ENCODE measurements around the gene FBXL17. TPM values are rescaled to one million over a fixed set of nuclear protein-coding genes. Genes with fewer than 3 reads are reported as not detected.

The FBXL17 gene
- total and polyA plus RNA-seq, 2 of the 4 experiments (the other 2 are of a cell fraction): 3.9 to 8.1 TPM

GRCh38 chr5:108181975-108182374 lies 199.9 kb downstream of the FBXL17 start:
- POLR2A ChIA-PET (ENCODE audit: unreplicated experiment): no interaction called here
- WGBS, 2 experiments (ENCODE audit: extremely low coverage in 2 of 2, insufficient read length in 1 of 2): no CpG with 5 or more reads among the region's 7 CpGs

More at GRCh38 chr5:108181975-108182374, 199.9 kb downstream of the FBXL17 start:
- Histone ChIP-seq H3K36me3 (ENCODE audit: control insufficient read depth, insufficient read depth, low read length) (no peaks in the 10 kb centered on the region), H3K4me2 (ENCODE audit: low read depth, low read length) (no peak overlapping the region), H4K8ac (ENCODE audit: low read depth in 2 of 2, low read length in 2 of 2) (no peak overlapping the region), H3K9ac (ENCODE audit: low read depth, low read length) (no peak overlapping the region), H2BK15ac (ENCODE audit: low read depth, low read length) (no peak overlapping the region), H3K9me3 (ENCODE audit: control insufficient read depth, insufficient read depth, low read length) (no peaks in the 10 kb centered on the region), H3K79me1 (ENCODE audit: low read depth in 1 of 2, low read length in 2 of 2) (no peaks in the 10 kb centered on the region), H2BK120ac (ENCODE audit: low read depth, low read length) (no peak overlapping the region), H2AK5ac (ENCODE audit: low read depth, low read length) (no peak overlapping the region), H2AFZ (replicated peaks; ENCODE audit: low read length, poor library complexity) (no peak overlapping the region), H3K56ac (ENCODE audit: extremely low read depth, insufficient read depth, low read length) (no peak overlapping the region), H2BK5ac (ENCODE audit: low read depth, low read length, poor library complexity, severe bottlenecking) (no peak overlapping the region), H3K18ac (ENCODE audit: low read depth, low read length) (no peak overlapping the region), H3K14ac (replicated peaks; ENCODE audit: low read depth, low read length) (no peak overlapping the region), H2AK9ac (replicated peaks; ENCODE audit: low read depth, low read length, poor library complexity) (no peak overlapping the region), H4K20me1 (ENCODE audit: insufficient read depth, low read length) (no peaks in the 10 kb centered on the region), H2BK20ac (ENCODE audit: low read depth, low read length) (no peak overlapping the region), H3K4me3 (ENCODE audit: insufficient read depth, low read depth, low read length) (no peak overlapping the region), H3K9me1 (ENCODE audit: insufficient read depth, low read length) (no peaks in the 10 kb centered on the region), H3K23ac (ENCODE audit: low read depth, low read length) (no peak overlapping the region), H4K5ac (ENCODE audit: low read depth, low read length) (no peak overlapping the region), H3K27me3 (ENCODE audit: control insufficient read depth, insufficient read depth, low read length) (no peaks in the 10 kb centered on the region), H3K4ac (ENCODE audit: low read depth, low read length) (no peak overlapping the region), H3K4me1 (ENCODE audit: control insufficient read depth, insufficient read depth, low read length) (no peaks in the 10 kb centered on the region), H3K27ac (ENCODE audit: insufficient read depth, low read length) (no peak overlapping the region), H4K91ac (ENCODE audit: insufficient read depth, low read depth, low read length) (no peak overlapping the region)
- dilution Hi-C loops (cut with HindIII; ENCODE audit: low sequenced_read_pairs, unreplicated experiment): no loop called here
- BruUV-seq (replicated peaks): no TSS peak
- intact Hi-C loops (cut with micrococcal nuclease): no loop called here
- no peak for TF ChIP-seq RCOR1 (IDR thresholded peaks at IDR 0.05; ENCODE audit: insufficient replicate concordance, low read length)
- TF ChIP-seq POLR2A (IDR thresholded peaks at IDR 0.05; ENCODE audit: low read depth, low read length): no peak
- no peak for TF ChIP-seq USF2 (IDR thresholded peaks at IDR 0.05; ENCODE audit: low read depth, low read length)
- no peak for TF ChIP-seq CTCF (conservative IDR thresholded peaks at IDR 0.05; ENCODE audit: low read depth, low read length)
- no peak for TF ChIP-seq MAFK (IDR thresholded peaks at IDR 0.05; ENCODE audit: low read depth, low read length)
- TF ChIP-seq RAD21 (IDR thresholded peaks at IDR 0.05; ENCODE audit: low read length): no peak
- no peak for TF ChIP-seq SMC3 (IDR thresholded peaks at IDR 0.05; ENCODE audit: low read depth, low read length)
- no peak for TF ChIP-seq RFX5 (IDR thresholded peaks at IDR 0.05; ENCODE audit: low read depth, low read length)
- TF ChIP-seq NFE2L2 (IDR thresholded peaks at IDR 0.05; ENCODE audit: low read depth, low read length): no peak
- TF ChIP-seq CHD1 (IDR thresholded peaks at IDR 0.05; ENCODE audit: low read depth, low read length): no peak
- no peak for TF ChIP-seq MXI1 (IDR thresholded peaks at IDR 0.05; ENCODE audit: borderline replicate concordance, low read depth, low read length)
- no peak for TF ChIP-seq CEBPB (IDR thresholded peaks at IDR 0.05; ENCODE audit: low read depth, low read length)
- no peak for TF ChIP-seq MAZ (IDR thresholded peaks at IDR 0.05; ENCODE audit: borderline replicate concordance, low read depth, low read length)
- no peak for TF ChIP-seq ELK1 (IDR thresholded peaks at IDR 0.05; ENCODE audit: borderline replicate concordance, low read depth, low read length)
- no peak for TF ChIP-seq FOS (IDR thresholded peaks at IDR 0.05; ENCODE audit: low read depth, low read length)
- CTCF ChIA-PET: no interaction called here
- no peak for DNase-seq
- ATAC-seq (ENCODE audit: low read depth): no peak
- in situ Hi-C loops (cut with MboI; ENCODE audit: low sequenced_read_pairs): no loop called here

Measured in IMR-90 (cell line).